Measurements from ENCODE around the gene WDR87.

GRCh38 chr19:37864501-37864900 is 41.9 kb downstream of the WDR87 start:
- TF ChIP-seq CTCF (IDR thresholded peaks at IDR 0.05 in 8 of 11, conservative IDR thresholded peaks at IDR 0.05 in 3 of 11) (no peak), POLR2A (IDR thresholded peaks at IDR 0.05) (no peak), POLR2AphosphoS5 (IDR thresholded peaks at IDR 0.05) (no peak)

Measured in spleen (tissue), 7 donors.